Neural crest cell (in vitro differentiated cells): ENCODE results near the gene CATSPERE. TPM values are rescaled to one million over a fixed set of nuclear protein-coding genes. Genes with fewer than 3 reads are reported as not detected.

Experiments
- DNase-seq: peaks from one replicate; pipeline ENCODE4 v3.0.0; 2021; ENCODE audit warnings: low read depth, mixed read lengths, low spot score
- H3K27ac Mint-ChIP-seq: one replicate; pipeline ENCODE4 v1.8.0; 2021; ENCODE audit warnings: mild to moderate bottlenecking, mixed read lengths; ENCODE audit not compliant: unreplicated experiment
- H3K27me3 Mint-ChIP-seq: 2 replicates; pipeline ENCODE4 v1.8.0; 2021; ENCODE audit warnings: low read depth, mild to moderate bottlenecking, mixed read lengths
- H3K36me3 Mint-ChIP-seq: 2 replicates; pipeline ENCODE4 v1.8.0; 2021; ENCODE audit warnings: low read depth, mild to moderate bottlenecking, mixed read lengths
- H3K4me1 Mint-ChIP-seq: 2 replicates; pipeline ENCODE4 v1.8.0; 2021; ENCODE audit warnings: mixed read lengths
- H3K4me3 Mint-ChIP-seq: one replicate; pipeline ENCODE4 v1.8.0; 2021; ENCODE audit warnings: mild to moderate bottlenecking, mixed read lengths
- H3K9me3 Mint-ChIP-seq: 2 replicates; pipeline ENCODE4 v1.8.0; 2021; ENCODE audit warnings: mixed read lengths
- total RNA-seq: library from RNA; stranded (reverse); gene quantifications from 2 replicates; pipeline ENCODE4 v1.2.1, GENCODE V29; 2021
- TF ChIP-seq, protein P1 (sequence below): fragments of 200-600 bp; sonication (generic); conservative IDR thresholded peaks from 2 replicates; pipeline ENCODE4 v1.5.0; 2021; ENCODE audit warnings: antibody characterized with exemption, mild to moderate bottlenecking

The CATSPERE gene
- total RNA-seq, 1 donor from 2014 or later, result 0.44 TPM

- TF ChIP-seq, protein P1, sequence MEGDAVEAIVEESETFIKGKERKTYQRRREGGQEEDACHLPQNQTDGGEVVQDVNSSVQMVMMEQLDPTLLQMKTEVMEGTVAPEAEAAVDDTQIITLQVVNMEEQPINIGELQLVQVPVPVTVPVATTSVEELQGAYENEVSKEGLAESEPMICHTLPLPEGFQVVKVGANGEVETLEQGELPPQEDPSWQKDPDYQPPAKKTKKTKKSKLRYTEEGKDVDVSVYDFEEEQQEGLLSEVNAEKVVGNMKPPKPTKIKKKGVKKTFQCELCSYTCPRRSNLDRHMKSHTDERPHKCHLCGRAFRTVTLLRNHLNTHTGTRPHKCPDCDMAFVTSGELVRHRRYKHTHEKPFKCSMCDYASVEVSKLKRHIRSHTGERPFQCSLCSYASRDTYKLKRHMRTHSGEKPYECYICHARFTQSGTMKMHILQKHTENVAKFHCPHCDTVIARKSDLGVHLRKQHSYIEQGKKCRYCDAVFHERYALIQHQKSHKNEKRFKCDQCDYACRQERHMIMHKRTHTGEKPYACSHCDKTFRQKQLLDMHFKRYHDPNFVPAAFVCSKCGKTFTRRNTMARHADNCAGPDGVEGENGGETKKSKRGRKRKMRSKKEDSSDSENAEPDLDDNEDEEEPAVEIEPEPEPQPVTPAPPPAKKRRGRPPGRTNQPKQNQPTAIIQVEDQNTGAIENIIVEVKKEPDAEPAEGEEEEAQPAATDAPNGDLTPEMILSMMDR, result no peak
- H3K27me3 Mint-ChIP-seq, result no peaks in the 10 kb centered on the region
- no peaks in the 10 kb centered on the region for H3K9me3 Mint-ChIP-seq
- no peak overlapping the region for H3K27ac Mint-ChIP-seq
- no peaks in the 10 kb centered on the region for H3K4me1 Mint-ChIP-seq
- no peak for DNase-seq
- H3K4me3 Mint-ChIP-seq, result no peak overlapping the region
- H3K36me3 Mint-ChIP-seq, result peaks cover 19% of the 10 kb centered on the region
Observed at GRCh38 chr1:244422174-244422573, 38.9 kb upstream of the CATSPERE start.

DNA sequence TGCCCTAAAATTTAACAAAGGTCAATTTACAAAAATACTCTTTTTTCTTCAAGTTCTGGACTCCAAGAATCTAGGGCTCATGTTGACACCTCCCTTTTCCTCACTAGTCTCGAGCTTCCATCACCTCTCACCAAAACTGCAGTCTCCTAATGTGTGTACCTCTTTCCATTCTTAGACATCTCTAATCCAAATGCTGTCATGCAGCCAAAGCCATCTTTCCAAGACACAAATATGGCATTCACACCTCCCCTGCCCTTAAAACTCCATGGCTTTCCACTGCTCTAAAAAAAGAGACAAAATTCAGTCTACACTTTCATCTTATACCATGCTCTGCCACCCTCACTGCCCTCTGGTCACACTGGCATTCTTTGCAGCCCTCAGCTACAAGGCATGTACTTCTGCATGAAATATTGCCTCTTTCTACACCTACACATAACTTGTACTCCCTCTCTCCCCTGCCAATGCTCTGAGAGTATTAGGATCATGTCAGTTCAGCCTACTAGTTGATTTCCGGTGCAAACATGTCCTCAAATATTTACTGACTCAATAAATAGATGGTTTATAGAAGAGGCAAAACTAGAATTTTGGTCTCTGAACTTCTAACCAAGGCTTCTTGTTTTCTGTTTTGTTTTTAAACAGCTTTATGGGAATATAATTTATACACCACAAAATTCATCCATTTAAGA is 36.3 kb upstream of the CATSPERE start:
- Mint-ChIP-seq H3K27me3 (no peaks in the 10 kb centered on the region), H3K4me3 (no peak overlapping the region), H3K27ac (peak overlapping the region; percentile 69), H3K36me3 (peaks cover 11% of the 10 kb centered on the region), H3K9me3 (no peaks in the 10 kb centered on the region), H3K4me1 (no peaks in the 10 kb centered on the region)
- TF ChIP-seq, protein P1, result no peak
- DNase-seq, result no peak

DNA sequence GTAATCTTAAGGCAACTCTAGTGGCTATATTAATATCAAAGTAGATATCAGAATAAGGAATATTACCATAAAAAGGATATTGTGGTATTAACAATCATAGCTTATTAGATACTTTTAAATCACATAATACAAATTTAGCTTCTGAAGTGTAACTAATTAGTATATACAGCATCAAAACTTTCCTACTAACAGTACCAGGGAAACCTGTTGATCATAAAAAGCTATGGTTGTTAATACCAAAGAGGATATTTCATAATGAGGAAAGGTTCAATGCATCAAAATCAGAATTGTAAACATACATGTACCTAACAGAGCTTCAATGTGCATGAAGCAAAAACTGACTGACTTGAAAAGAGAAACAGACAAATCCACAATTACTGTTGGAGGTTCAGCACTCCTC is 33.4 kb upstream of the CATSPERE start:
- no peaks in the 10 kb centered on the region for H3K27me3 Mint-ChIP-seq
- no peaks in the 10 kb centered on the region for H3K9me3 Mint-ChIP-seq
- H3K4me1 Mint-ChIP-seq, result peaks cover 4% of the 10 kb centered on the region
- no peak for DNase-seq
- TF ChIP-seq, protein P1, result no peak
- no peak overlapping the region for H3K27ac Mint-ChIP-seq
- no peak overlapping the region for H3K4me3 Mint-ChIP-seq
- H3K36me3 Mint-ChIP-seq, result peaks cover 11% of the 10 kb centered on the region

DNA sequence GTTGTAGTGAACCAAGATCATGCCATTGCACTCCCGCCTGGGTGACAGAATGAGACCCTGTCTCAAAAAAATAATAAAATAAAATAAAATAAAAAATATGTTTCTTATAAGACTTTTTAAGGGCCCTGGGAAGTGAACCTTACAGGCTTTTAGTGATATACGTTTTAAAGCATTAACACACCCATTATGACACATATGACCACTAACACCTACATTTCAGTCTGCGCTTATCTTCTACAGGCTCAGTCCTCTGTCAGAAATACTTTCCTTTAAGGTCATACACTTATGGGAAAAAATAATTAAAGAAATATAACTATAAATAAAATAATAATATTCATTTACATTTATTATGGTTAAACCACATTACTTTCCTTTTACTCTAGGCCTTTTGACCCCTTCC is 31.3 kb upstream of the CATSPERE start:
- TF ChIP-seq, protein P1, result no peak
- Mint-ChIP-seq H3K9me3 (no peaks in the 10 kb centered on the region), H3K27ac (no peak overlapping the region), H3K27me3 (no peaks in the 10 kb centered on the region), H3K4me1 (peaks cover 4% of the 10 kb centered on the region), H3K4me3 (no peak overlapping the region), H3K36me3 (peaks cover 8% of the 10 kb centered on the region)
- no peak for DNase-seq

GRCh38 chr1:244431166-244431565 is 29.9 kb upstream of the CATSPERE start:
- TF ChIP-seq, protein P1, result no peak
- no peak overlapping the region for H3K27ac Mint-ChIP-seq
- no peak overlapping the region for H3K4me3 Mint-ChIP-seq
- peaks cover 13% of the 10 kb centered on the region for H3K36me3 Mint-ChIP-seq
- no peaks in the 10 kb centered on the region for H3K9me3 Mint-ChIP-seq
- DNase-seq, result no peak
- H3K4me1 Mint-ChIP-seq, result peaks cover 8% of the 10 kb centered on the region
- H3K27me3 Mint-ChIP-seq, result no peaks in the 10 kb centered on the region
